GM23338 (cell line): ENCODE measurements around the gene ZC3H7A. TPM values are rescaled to one million over a fixed set of nuclear protein-coding genes. Genes with fewer than 3 reads are reported as not detected.

Experiments used
- ATAC-seq: fragments of 200-7000 bp; cut with Tn5 transposase; 3 replicates; pipeline ENCODE4 v1.9.1; 2020
- DNase-seq: peaks from one replicate; pipeline ENCODE4 v3.0.0-alpha.2; 2015; ENCODE audit warnings: low spot score
- H2AFZ ChIP-seq: fragments of 200-600 bp; sonication (generic); 2 replicates; pipeline ENCODE4 v1.8.0; 2016; ENCODE audit warnings: antibody characterized with exemption, mild to moderate bottlenecking, moderate library complexity
- H3F3A ChIP-seq: fragments of 200-600 bp; sonication (generic); replicated peaks from 2 replicates; pipeline ENCODE4 v1.8.0; 2017; ENCODE audit warnings: antibody characterized with exemption, mixed run types, low read depth
- H3K27ac ChIP-seq: fragments of 200-600 bp; sonication (generic); 2 replicates; pipeline ENCODE4 v1.6.1; 2016; ENCODE audit warnings: low read depth
- H3K27me3 ChIP-seq: fragments of 200-600 bp; sonication (generic); 2 replicates; pipeline ENCODE4 v1.8.0; 2016; ENCODE audit warnings: mild to moderate bottlenecking, mixed run types, moderate library complexity; ENCODE audit not compliant: insufficient read depth
- H3K36me3 ChIP-seq: fragments of 200-600 bp; sonication (generic); 2 replicates; pipeline ENCODE4 v1.8.0; 2016; ENCODE audit warnings: mild to moderate bottlenecking; ENCODE audit not compliant: insufficient read depth
- H3K4me1 ChIP-seq: fragments of 200-600 bp; sonication (generic); 2 replicates; pipeline ENCODE4 v1.8.0; 2016; ENCODE audit warnings: mild to moderate bottlenecking, moderate library complexity; ENCODE audit not compliant: insufficient read depth
- H3K4me2 ChIP-seq: fragments of 200-600 bp; sonication (generic); 2 replicates; pipeline ENCODE4 v1.7.1; 2017; ENCODE audit warnings: mixed run types
- H3K4me3 ChIP-seq: fragments of 200-600 bp; sonication (generic); 2 replicates; pipeline ENCODE4 v1.6.1; 2016; ENCODE audit warnings: mixed run types
- H3K79me2 ChIP-seq: fragments of 200-600 bp; sonication (generic); replicated peaks from 2 replicates; pipeline ENCODE4 v1.8.0; 2017; ENCODE audit warnings: mild to moderate bottlenecking; ENCODE audit not compliant: insufficient read depth
- H3K9me2 ChIP-seq: fragments of 200-600 bp; sonication (generic); 2 replicates; pipeline ENCODE4 v1.8.0; 2017; ENCODE audit not compliant: insufficient read depth
- H4K20me1 ChIP-seq: fragments of 200-600 bp; sonication (generic); replicated peaks from 2 replicates; pipeline ENCODE4 v1.8.0; 2017; ENCODE audit warnings: mild to moderate bottlenecking; ENCODE audit not compliant: insufficient read depth
- H3K27ac Mint-ChIP-seq: 2 replicates; pipeline ENCODE4 v1.8.0; 2020; ENCODE audit warnings: inconsistent platforms, mild to moderate bottlenecking, moderate library complexity, mixed read lengths
- H3K27me3 Mint-ChIP-seq: 3 replicates; pipeline ENCODE4 v1.8.0; 2022; ENCODE audit warnings: low read depth, mild to moderate bottlenecking, moderate library complexity, mixed read lengths, inconsistent platforms; ENCODE audit not compliant: insufficient read depth, poor library complexity
- H3K36me3 Mint-ChIP-seq: 3 replicates; pipeline ENCODE4 v1.8.0; 2021; ENCODE audit warnings: low read depth, mild to moderate bottlenecking, inconsistent platforms, moderate library complexity, mixed read lengths
- H3K4me1 Mint-ChIP-seq: 3 replicates; pipeline ENCODE4 v1.8.0; 2020; ENCODE audit warnings: mild to moderate bottlenecking, inconsistent platforms, mixed read lengths
- H3K4me3 Mint-ChIP-seq: 3 replicates; pipeline ENCODE4 v1.8.0; 2021; ENCODE audit warnings: moderate library complexity, mild to moderate bottlenecking, inconsistent platforms, mixed read lengths
- H3K9me3 Mint-ChIP-seq: 3 replicates; pipeline ENCODE4 v1.8.0; 2020; ENCODE audit warnings: moderate library complexity, mild to moderate bottlenecking, inconsistent platforms, mixed read lengths
- CREB1 ChIP-seq: fragments of 250-450 bp; sonication (Bioruptor Pico); IDR thresholded peaks from 2 replicates; pipeline ENCODE4 v1.5.0; 2020; ENCODE audit warnings: low read depth, mild to moderate bottlenecking, moderate library complexity
- CTCF ChIP-seq, 2 experiments: fragments of 200-600 bp in 1 of 2; sonication (generic) in 1 of 2; conservative IDR thresholded peaks; 2 replicates each; pipeline versions ENCODE4 v1.5.1 to v1.6.1; 2016 to 2017; ENCODE audit warnings: antibody characterized with exemption in 2 of 2, low read depth in 2 of 2, mild to moderate bottlenecking in 2 of 2, moderate library complexity in 1 of 2
- ETS1 ChIP-seq: IDR thresholded peaks from 2 replicates; pipeline ENCODE4 v1.6.1; 2016; ENCODE audit warnings: antibody characterized with exemption
- EZH2 ChIP-seq: fragments of 200-600 bp; sonication (generic); IDR thresholded peaks from one replicate; pipeline ENCODE4 v1.8.0; 2017; ENCODE audit warnings: antibody characterized with exemption, mild to moderate bottlenecking, low read depth; ENCODE audit not compliant: unreplicated experiment
- EZH2phosphoT487 ChIP-seq: fragments of 200-600 bp; sonication (generic); IDR thresholded peaks from one replicate; pipeline ENCODE4 v1.8.1; 2018; ENCODE audit warnings: antibody characterized with exemption; ENCODE audit not compliant: unreplicated experiment
- JUNB ChIP-seq: IDR thresholded peaks from one replicate; pipeline ENCODE4 v1.6.1; 2016; ENCODE audit warnings: antibody characterized with exemption; ENCODE audit not compliant: unreplicated experiment
- NANOG ChIP-seq: IDR thresholded peaks from 2 replicates; pipeline ENCODE4 v1.6.1; 2016; ENCODE audit warnings: antibody characterized with exemption, borderline replicate concordance
- POLR2AphosphoS5 ChIP-seq: IDR thresholded peaks from 2 replicates; pipeline ENCODE4 v1.6.1; 2016; ENCODE audit warnings: antibody characterized with exemption, low read depth
- REST ChIP-seq: IDR thresholded peaks from one replicate; pipeline ENCODE4 v1.6.1; 2018; ENCODE audit warnings: antibody characterized with exemption; ENCODE audit not compliant: unreplicated experiment
- STAT1 ChIP-seq: IDR thresholded peaks from one replicate; pipeline ENCODE4 v1.6.1; 2016; ENCODE audit warnings: antibody characterized with exemption; ENCODE audit not compliant: unreplicated experiment
- ZNF114 ChIP-seq: fragments of 250-450 bp; sonication (Bioruptor Pico); IDR thresholded peaks from 2 replicates; pipeline ENCODE4 v1.5.0; 2020; ENCODE audit warnings: mild to moderate bottlenecking, moderate library complexity
- ZNF331 ChIP-seq: fragments of 250-450 bp; sonication (Bioruptor Pico); IDR thresholded peaks from 2 replicates; pipeline ENCODE4 v1.5.0; 2020; ENCODE audit warnings: low read depth, mild to moderate bottlenecking, moderate library complexity
- ZNF462 ChIP-seq: fragments of 250-450 bp; sonication (Bioruptor Pico); IDR thresholded peaks from 2 replicates; pipeline ENCODE4 v1.5.0; 2020; ENCODE audit warnings: mild to moderate bottlenecking, moderate library complexity
- polyA plus RNA-seq: library from polyadenylated mRNA; unstranded; fragments of >200 nt; fragmentation: Nextera tagmentation; extraction: Ambion mirVana; gene quantifications from 2 replicates; pipeline ENCODE4 v1.2.1, GENCODE V29; 2016
- total RNA-seq: library from RNA; depleted of rRNA; stranded (reverse); fragments of >200 nt; shearing (Covaris generic); gene quantifications from 2 replicates; pipeline ENCODE4 v1.2.3, GENCODE V29; 2014

ZC3H7A gene
- total and polyA plus RNA-seq, 2 experiments from 2014 or later = 32.7 to 42.2 TPM

GRCh38 chr16:11762431-11762830 is 34.6 kb downstream of the ZC3H7A start:
- DNase-seq (no peak), ATAC-seq (no peak)
- Histone ChIP-seq H3K9me2 (no peaks in the 10 kb centered on the region), H3K27ac (no peak overlapping the region), H3K27me3 (no peaks in the 10 kb centered on the region), H3K4me3 (no peak overlapping the region), H2AFZ (no peak overlapping the region), H4K20me1 (peaks cover 7% of the 10 kb centered on the region; the same call in 1 of the 2 replicates), H3F3A (peaks cover 7% of the 10 kb centered on the region; the same call in 1 of the 2 replicates), H3K79me2 (no peaks in the 10 kb centered on the region), H3K36me3 (peaks cover 60% of the 10 kb centered on the region), H3K4me2 (no peak overlapping the region), H3K4me1 (no peaks in the 10 kb centered on the region)
- Mint-ChIP-seq H3K9me3 (no peaks in the 10 kb centered on the region), H3K27ac (no peak overlapping the region), H3K36me3 (peaks cover 64% of the 10 kb centered on the region), H3K27me3 (no peaks in the 10 kb centered on the region), H3K4me3 (no peak overlapping the region), H3K4me1 (no peaks in the 10 kb centered on the region)
- TF ChIP-seq CREB1 = no peak
- TF ChIP-seq CTCF (conservative IDR thresholded peaks at IDR 0.05; ENCODE audit: low read depth in 2 of 2) = no peak
- no peak for TF ChIP-seq POLR2AphosphoS5
- TF ChIP-seq REST = no peak
- no peak for TF ChIP-seq ZNF462 (CRISPR knock-in tag)
- TF ChIP-seq STAT1 = no peak
- no peak for TF ChIP-seq EZH2phosphoT487
- no peak for TF ChIP-seq EZH2
- TF ChIP-seq NANOG = no peak
- TF ChIP-seq ZNF331 (CRISPR knock-in tag) = no peak
- TF ChIP-seq ZNF114 = no peak
- TF ChIP-seq JUNB = no peak
- TF ChIP-seq ETS1 = no peak
